Caki2 (cell line): ENCODE measurements around the gene COX8A. TPM values are rescaled to one million over a fixed set of nuclear protein-coding genes. Genes with fewer than 3 reads are reported as not detected.

ENCODE experiments used
- DNase-seq: peaks from one replicate; pipeline ENCODE4 v3.0.0-alpha.2; 2015; ENCODE audit warnings: low read depth
- in situ Hi-C: cut with HindIII; loops from 2 replicates; pipeline ENCODE4 v1.10.0; 2016; ENCODE audit warnings: low sequenced_read_pairs, low pct_unique_long_range_greater_than_20kb, mixed read lengths
- total RNA-seq: library from RNA; depleted of rRNA; stranded (reverse); fragments of >200 nt; shearing (Covaris generic); gene quantifications from 2 replicates; pipeline ENCODE4 v1.2.3, GENCODE V29; 2014; ENCODE audit warnings: low replicate concordance

COX8A gene
- total RNA-seq, 1 experiment from 2014 or later: 573 TPM

GRCh38 chr11:63998558-63999348 lies 24.3 kb downstream of the COX8A start:
- in situ Hi-C loops: no loop called here
- no peak for DNase-seq

DNA sequence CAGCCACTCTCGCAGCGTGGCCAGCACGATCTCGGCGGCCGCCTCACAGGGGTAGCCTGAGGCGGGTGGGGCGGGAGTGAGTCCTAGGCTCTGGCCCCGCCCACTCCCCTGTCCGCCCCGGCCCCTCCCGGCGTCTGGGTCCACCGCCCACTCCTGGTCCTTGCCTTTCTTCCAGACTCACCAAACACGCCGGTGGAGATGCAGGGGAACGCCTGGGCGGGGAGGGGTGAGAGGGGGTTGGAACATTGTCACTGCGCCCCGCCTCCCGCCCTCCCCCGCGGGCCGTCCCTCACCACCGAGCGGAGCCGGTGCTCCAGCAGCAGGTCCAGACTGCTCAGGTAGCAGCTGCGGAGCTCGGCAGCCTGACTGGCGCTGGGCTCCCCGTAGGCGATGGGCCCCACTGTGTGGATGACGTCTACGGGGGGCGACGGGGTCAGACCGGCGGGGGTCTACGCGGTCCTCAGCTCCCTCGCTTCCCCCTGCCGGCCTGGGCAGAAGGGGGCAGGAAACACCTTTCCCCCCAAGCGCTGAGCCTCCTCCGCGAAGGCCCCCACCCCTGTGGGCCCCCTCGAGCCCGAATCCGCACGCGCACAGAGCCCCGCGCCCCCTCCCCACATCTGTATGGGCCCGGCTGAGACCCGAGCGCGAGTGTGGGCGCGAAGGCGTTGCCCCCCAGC lies 25.1 kb downstream of the COX8A start:
- no peak for DNase-seq
- in situ Hi-C loops: no loop called here

GRCh38 chr11:64000026-64000739 lies 25.8 kb downstream of the COX8A start:
- in situ Hi-C loops: no loop called here
- DNase-seq: no peak

DNA sequence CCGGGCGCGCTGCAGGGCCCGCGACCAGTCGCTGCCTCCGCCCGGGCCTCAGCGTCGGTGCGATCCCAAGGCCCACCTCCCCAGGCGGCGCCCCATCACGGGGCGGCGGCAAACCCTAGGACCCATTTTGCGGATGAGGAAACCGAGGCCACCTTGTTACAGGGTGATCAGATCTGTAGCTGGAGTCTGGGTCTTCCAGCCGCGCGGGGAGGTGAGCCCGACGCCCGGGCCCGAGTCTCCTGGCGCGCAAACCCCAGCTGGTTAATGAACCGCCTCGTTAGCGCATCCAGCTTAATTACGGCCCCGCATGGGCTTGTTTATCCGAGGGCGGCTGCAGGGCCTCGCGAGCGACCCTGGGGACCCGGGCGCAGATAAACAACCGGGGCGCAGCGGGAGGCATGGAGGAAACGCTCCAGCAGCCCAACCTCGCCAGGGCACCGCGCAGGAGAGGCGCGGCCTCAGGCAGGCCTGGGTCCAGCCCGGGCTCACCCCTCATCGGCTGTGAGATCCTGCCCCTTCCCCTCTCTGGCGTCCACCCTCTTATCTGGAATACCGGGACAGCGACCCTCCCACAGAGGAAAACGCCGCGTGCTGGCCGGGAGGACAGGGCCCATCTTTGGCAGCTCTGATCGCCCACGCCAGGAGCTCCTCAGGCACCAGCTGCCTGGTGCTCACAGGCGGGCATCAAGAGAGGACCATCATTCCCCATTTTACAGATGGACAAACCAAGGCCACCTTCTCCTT lies 26.5 kb downstream of the COX8A start:
- in situ Hi-C loops: no loop called here
- DNase-seq: no peak

DNA sequence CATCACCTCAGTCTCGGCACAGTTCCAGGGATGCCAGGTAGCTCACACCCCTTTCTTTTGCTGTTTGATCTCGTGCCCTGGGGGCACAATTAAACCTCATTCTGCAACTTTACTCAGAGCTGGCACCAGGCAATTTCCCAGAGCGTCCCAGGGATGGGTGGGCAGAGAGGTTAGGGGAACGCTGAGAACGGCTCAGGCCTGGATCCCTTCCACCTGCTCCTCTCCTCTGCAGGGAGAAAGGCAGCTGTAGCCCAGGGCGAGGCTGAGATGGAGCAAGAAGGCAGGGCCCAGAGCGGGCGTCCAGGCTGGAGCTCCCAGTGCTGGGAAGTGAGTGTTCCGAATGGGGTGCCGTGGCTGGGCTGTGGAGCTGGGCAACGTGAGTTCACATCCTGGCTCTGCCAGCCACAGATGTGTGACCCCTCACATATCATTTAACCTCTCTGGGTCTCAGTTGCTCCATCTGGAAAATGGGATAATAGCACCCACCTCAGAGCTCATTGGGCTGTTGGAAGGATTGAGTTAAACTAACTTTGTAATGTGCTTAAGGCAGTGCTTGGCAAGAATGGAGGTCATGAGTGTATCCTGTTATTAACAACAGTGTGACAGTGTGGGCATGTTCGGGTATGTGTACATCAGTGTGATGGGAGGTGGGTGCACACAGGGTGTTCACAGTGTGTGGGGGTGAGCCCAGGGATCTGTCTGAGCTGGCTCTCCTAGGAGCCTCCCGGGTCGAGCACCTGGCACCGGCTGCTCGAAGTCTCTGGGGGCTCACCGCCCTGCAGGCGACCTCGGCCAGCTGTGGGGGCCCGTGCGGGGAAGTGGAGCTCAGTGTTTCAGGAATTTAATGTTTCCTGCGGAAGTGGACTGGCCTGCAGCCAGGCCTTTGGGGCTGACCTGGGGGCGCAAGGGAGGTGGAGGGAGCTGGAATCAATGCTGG lies 27.3 kb downstream of the COX8A start:
- no peak for DNase-seq
- in situ Hi-C loops: no loop called here

DNA sequence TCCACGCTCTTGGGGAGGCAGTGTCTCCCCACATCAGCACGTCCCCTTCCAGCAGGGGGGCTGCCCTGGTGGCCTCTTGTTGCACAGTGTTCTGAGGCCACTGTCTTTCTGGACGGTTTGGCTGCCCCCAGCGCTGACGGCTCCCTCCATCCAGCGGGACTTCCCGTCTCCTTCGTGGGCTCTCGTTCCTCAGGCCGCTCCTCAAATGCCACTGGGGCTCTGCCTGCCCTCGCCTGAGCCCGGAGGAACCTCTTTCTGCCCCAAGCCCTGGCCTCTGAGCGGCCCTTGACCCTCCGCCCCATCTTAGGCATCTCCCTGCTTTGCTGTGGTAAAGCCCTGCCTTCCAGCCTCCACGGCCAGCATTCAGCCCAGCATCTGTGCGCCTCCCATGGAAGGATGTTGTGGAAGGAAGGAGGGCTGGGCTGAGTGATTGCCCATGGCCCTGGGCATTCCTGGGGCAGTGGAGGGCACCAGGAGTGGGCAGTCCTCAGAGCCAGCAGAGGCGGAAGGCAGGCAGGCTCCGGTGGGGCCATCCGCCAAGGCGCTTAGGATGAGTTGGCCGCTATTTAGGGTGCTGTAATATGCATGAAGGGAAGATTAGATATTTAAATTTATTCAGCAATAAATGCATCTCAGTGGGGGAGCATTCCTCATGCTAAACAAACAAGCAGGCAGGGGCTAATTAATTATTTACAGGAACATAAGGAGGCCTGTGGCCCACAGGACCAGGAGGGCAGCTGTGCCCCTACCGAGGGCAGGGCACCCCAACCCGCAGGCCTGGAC lies 29.6 kb downstream of the COX8A start:
- DNase-seq: peak; percentile 68
- in situ Hi-C loops: no loop called here

- in situ Hi-C loops: no loop called here
- no peak for DNase-seq
Observed at GRCh38 chr11:64004590-64004984, 30.2 kb downstream of the COX8A start.

GRCh38 chr11:64005691-64006090 lies 31.3 kb downstream of the COX8A start:
- in situ Hi-C loops: no loop called here
- no peak for DNase-seq

GRCh38 chr11:64006398-64006797 lies 32.0 kb downstream of the COX8A start:
- in situ Hi-C loops: no loop called here
- DNase-seq: no peak

DNA sequence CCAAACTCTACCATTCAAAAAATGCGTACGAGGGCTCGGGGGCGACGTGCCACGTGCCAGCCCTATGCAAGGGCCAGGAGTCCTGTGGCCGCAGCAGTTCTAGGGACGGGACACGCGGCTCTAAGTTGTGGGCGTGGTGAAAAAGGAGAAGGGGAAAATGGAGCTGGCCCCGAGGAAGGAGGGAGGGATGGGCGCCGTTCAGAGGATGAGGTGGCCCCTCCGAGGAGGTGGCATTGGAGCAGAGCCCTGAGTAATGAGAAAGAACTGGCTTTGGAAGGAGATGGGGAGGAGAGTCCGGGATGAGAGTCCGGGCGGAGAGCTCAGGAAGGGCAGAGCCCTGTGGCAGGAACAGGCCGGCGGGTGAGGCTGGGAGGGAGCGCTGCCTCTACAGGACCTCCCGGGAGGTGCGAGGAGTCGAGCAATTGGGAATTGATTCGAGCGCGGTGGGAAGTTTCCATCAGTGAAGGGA lies 32.8 kb downstream of the COX8A start:
- DNase-seq: peak; percentile 80

GRCh38 chr11:64007629-64008282 lies 33.3 kb downstream of the COX8A start:
- DNase-seq: peak; percentile 74
- in situ Hi-C loops: no loop called here

More for the DNA sequence above, 32.8 kb downstream of the COX8A start:
- in situ Hi-C loops: no loop called here

- in situ Hi-C loops: no loop called here
Observed at GRCh38 chr11:64008283-64008913, 34.0 kb downstream of the COX8A start.

DNA sequence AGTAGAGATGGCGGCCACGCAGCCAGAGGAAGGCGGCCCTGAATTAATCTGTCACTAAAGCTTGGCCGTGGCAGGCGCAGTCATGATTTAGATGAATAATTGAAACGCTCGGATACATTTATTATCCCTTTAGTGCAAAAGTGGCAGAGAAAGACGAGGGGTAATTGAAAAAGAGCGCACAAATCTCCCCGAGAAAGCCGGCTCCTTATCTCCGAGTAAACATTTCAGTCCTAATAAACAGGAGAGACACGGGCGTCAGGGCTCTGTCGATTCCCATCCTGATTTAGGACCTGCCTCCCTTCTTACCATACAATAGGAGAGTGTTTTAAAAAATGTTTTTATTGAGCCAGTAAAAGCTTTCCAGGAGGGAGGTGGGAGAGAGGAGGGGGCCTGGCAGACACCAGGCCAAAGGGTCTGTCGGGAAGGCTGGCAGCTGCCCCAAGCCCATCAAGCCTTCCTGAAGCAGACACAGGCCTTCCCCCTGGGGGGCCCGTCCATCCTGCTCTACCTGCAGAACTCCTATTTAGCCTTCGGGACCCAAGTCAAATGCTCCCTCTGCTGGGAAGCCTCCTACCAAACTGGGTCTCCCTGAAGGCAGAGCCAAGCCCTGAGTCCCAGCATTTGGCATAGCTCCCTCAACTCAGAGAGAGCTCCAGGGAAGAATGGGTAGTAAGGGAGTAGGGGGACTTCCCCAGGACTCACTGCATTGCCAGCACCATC lies 34.7 kb downstream of the COX8A start:
- DNase-seq: no peak
- in situ Hi-C loops: no loop called here

More at GRCh38 chr11:64008283-64008913, 34.0 kb downstream of the COX8A start:
- DNase-seq: no peak

- no peak for DNase-seq
- in situ Hi-C loops: no loop called here
Observed at GRCh38 chr11:64009710-64010109, 35.3 kb downstream of the COX8A start.

DNA sequence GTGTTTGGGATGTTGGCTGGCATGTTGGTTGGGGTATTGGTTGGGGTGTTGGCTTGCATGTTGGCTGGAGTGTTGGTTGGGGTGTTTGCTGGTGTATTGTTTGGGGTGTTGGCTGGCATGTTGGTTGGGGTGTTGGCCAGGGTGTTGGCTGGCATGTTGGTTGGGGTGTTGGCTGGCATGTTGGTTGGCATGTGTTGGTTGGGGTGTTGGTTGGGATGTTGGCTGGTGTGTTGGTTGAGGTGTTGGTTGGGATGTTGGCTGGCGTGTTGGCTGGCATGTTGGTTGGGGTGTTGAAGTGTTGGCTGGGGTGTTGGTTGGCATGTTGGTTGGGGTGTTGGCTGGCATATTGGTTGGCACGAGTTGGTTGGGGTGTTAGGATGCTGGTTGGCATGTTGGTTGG lies 36.4 kb downstream of the COX8A start:
- in situ Hi-C loops: no loop called here
- no peak for DNase-seq
